DMS53 treated with DMSO at 0.1 percent for 48 hours (cell line): ENCODE measurements around the gene OPTN.

Experiments
- DNase-seq: peaks from one replicate; lab custom pipeline; 2025; ENCODE audit not compliant: unreplicated experiment; lab: John Stamatoyannopoulos, UW

OPTN gene

GRCh38 chr10:13182424-13182823, 82.5 kb downstream of the OPTN start:
- DNase-seq: no peak

DNA sequence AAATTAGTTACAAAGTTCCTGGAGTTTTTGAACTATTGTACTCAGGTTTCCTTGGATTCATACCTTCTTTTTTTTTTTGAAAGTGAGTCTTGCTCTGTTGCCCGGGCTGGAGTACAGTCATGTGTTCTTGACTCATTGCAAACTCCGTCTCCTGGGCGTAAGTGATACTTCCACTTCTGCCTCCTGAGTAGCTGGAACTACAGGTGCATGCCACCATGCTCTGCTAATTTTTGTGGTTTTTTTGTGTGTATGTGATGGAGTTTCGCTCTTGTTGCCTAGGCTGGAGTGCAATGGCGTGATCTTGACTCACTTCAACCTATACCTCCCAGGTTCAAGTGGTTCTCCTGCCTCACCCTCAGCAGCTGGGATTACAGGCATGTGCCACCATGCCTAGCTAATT, 83.7 kb downstream of the OPTN start:
- no peak for DNase-seq

DNA sequence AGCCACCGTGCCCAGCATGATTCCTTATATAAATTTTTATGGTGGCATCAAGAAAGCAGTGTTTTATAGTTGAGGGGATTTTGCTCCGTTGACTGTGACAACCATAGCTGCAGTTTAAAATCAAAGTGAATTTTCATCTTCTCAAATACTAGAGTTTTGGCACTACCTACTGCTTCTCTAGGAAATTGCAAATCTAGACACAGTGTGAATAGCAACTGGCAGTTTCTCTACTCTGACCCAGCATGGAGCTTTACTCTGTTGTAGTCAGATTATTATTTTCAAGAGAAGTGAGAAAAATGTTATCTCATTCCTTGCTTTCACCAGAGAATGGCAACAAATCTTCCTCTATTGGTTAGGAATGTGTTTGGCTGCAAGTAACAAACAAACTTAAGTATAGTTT, 84.3 kb downstream of the OPTN start:
- DNase-seq: no peak

- no peak for DNase-seq
Observed at GRCh38 chr10:13184730-13185514, 85.0 kb downstream of the OPTN start.

DNA sequence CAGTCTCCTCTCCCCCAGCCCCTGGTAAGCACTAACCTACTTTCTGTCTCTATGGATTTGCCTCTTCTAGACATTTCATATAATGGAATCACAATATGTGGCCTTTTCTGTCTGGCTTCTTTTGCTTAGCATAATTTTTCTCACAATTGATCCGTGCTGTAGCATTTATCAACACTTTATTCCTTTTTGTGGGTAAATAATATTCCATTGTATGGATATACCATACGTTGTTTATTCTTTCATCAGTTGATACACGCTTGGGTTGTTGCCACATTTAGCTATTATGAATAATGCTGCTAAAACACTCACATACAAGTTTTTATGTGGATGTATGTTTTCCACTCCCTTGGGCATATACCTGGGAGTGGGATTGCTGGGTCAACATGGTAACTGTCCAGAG, 87.2 kb downstream of the OPTN start:
- no peak for DNase-seq
